HCT116 (cell line): ENCODE measurements around the gene LUM. TPM values are rescaled to one million over a fixed set of nuclear protein-coding genes. Genes with fewer than 3 reads are reported as not detected.
A peak's percentile ranks its signal among the peaks of the same experiment; 100 is the strongest.

Experiments
- ATAC-seq: fragments of 200-7000 bp; cut with Tn5 transposase; 2 replicates; pipeline ENCODE4 v1.9.1; 2020; ENCODE audit warnings: mild to moderate bottlenecking, moderate library complexity
- BruUV-seq: library from RNA; stranded (reverse); fragments of 400-500 nt; replicated peaks from 2 replicates; lab custom pipeline; 2021; lab: Mats Ljungman, UMichigan
- CTCF ChIA-PET: fragments of 300-600 bp; sonication (Branson Sonifier 250); formaldehyde crosslinking; loops from one replicate; lab custom pipeline; 2021; ENCODE audit warnings: antibody characterized with exemption; lab: Charles Lee
- POLR2A ChIA-PET: fragments of 300-600, 350-600 bp; sonication (Branson Sonifier 250); formaldehyde crosslinking; loops from one replicate; lab custom pipeline; 2021; ENCODE audit warnings: antibody characterized with exemption; lab: Charles Lee
- RAD21 ChIA-PET, 2 experiments: fragments of 300-600 bp; sonication (Branson Sonifier 250); formaldehyde crosslinking; loops; one replicate each; lab custom pipeline; 2023; ENCODE audit warnings: low total read pairs in 2 of 2; ENCODE audit not compliant: uncharacterized antibody in 2 of 2, unreplicated experiment in 2 of 2, low non-redundant PET in 1 of 2; lab: Charles Lee
- DNase-seq: peaks from one replicate; pipeline ENCODE4 v3.0.0-alpha.2; 2010; ENCODE audit warnings: low read depth, low spot score
- H2AFZ ChIP-seq: fragments of 200-600 bp; shearing (Covaris generic), sonication (generic); 2 replicates; pipeline ENCODE4 v1.6.1; 2017; ENCODE audit warnings: low read depth, mixed run types, mixed read lengths, antibody characterized with exemption, low read length; ENCODE audit not compliant: poor library complexity, severe bottlenecking
- H3K27ac ChIP-seq: 2 replicates; pipeline ENCODE4 v1.5.1; 2012; ENCODE audit warnings: low read depth, low read length
- H3K27me3 ChIP-seq: fragments of 200-600 bp; sonication (generic); 2 replicates; pipeline ENCODE4 v1.6.1; 2016; ENCODE audit warnings: mixed run types, low read length, mixed read lengths; ENCODE audit not compliant: insufficient read depth
- H3K36me3 ChIP-seq, 2 experiments: fragments of 200-500 bp in 1 of 2; fragments of 200-600 bp in 1 of 2; sonication (Bioruptor generic) in 1 of 2; sonication (generic) in 1 of 2; 2 replicates each; pipeline versions ENCODE4 v1.5.1 to v1.6.1; 2014 to 2016; ENCODE audit warnings: low read length in 2 of 2, inconsistent platforms in 1 of 2, mixed read lengths in 1 of 2, mixed run types in 1 of 2; ENCODE audit not compliant: insufficient read depth in 2 of 2, control insufficient read depth in 1 of 2
- H3K4me1 ChIP-seq, 2 experiments: fragments of 200-600 bp in 1 of 2; sonication (generic) in 1 of 2; 2 replicates each; pipeline versions ENCODE4 v1.5.1 to v1.6.1; 2012 to 2017; ENCODE audit warnings: low read length in 2 of 2, inconsistent platforms in 1 of 2, mild to moderate bottlenecking in 1 of 2, mixed read lengths in 1 of 2, mixed run types in 1 of 2, moderate library complexity in 1 of 2; ENCODE audit not compliant: insufficient read depth in 2 of 2, control insufficient read depth in 1 of 2
- H3K4me2 ChIP-seq: fragments of 200-600 bp; sonication (generic); 2 replicates; pipeline ENCODE4 v1.6.1; 2017; ENCODE audit warnings: mixed run types, low read length, mixed read lengths
- H3K4me3 ChIP-seq, 2 experiments: fragments of 200-600 bp in 1 of 2; sonication (generic) in 1 of 2; replicated peaks in 1 of 2; 2 replicates each; pipeline ENCODE4 v1.5.1; 2011 to 2016; ENCODE audit warnings: low read length in 2 of 2, control low read depth in 1 of 2, low read depth in 1 of 2, mild to moderate bottlenecking in 1 of 2, mixed read lengths in 1 of 2, mixed run types in 1 of 2
- H3K79me2 ChIP-seq: fragments of 200-600 bp; sonication (generic); 2 replicates; pipeline ENCODE4 v1.6.1; 2017; ENCODE audit warnings: mild to moderate bottlenecking, mixed run types, low read length, moderate library complexity, mixed read lengths; ENCODE audit not compliant: insufficient read depth
- H3K9ac ChIP-seq: fragments of 200-600 bp; sonication (generic); 2 replicates; pipeline ENCODE4 v1.6.1; 2016; ENCODE audit warnings: low read length, mixed read lengths
- H3K9me2 ChIP-seq: fragments of 200-600 bp; sonication (generic), shearing (Covaris generic); 2 replicates; pipeline ENCODE4 v1.6.1; 2017; ENCODE audit warnings: mixed run types, mild to moderate bottlenecking, moderate library complexity; ENCODE audit not compliant: insufficient read depth
- H3K9me3 ChIP-seq, 2 experiments: fragments of 200-500 bp in 1 of 2; fragments of 200-600 bp in 1 of 2; sonication (Bioruptor generic) in 1 of 2; sonication (generic) in 1 of 2; 2 replicates each; pipeline ENCODE4 v1.6.1; 2014 to 2017; ENCODE audit warnings: low read length in 2 of 2, mixed read lengths in 2 of 2, inconsistent platforms in 1 of 2, low read depth in 1 of 2, mild to moderate bottlenecking in 1 of 2, mixed run types in 1 of 2, moderate library complexity in 1 of 2; ENCODE audit not compliant: control insufficient read depth in 1 of 2, insufficient read depth in 1 of 2
- H4K20me1 ChIP-seq: fragments of 200-600 bp; sonication (generic), shearing (Covaris generic); 2 replicates; pipeline ENCODE4 v1.6.1; 2017; ENCODE audit warnings: mixed run types, mild to moderate bottlenecking, moderate library complexity; ENCODE audit not compliant: insufficient read depth
- ATF3 ChIP-seq: IDR thresholded peaks from 2 replicates; pipeline ENCODE4 v1.6.1; 2012
- CBX3 ChIP-seq: IDR thresholded peaks from 2 replicates; pipeline ENCODE4 v1.6.1; 2012; ENCODE audit warnings: low read depth
- CEBPB ChIP-seq: IDR thresholded peaks from 2 replicates; pipeline ENCODE4 v1.6.1; 2012; ENCODE audit warnings: low read depth
- CTCF ChIP-seq, 3 experiments: fragments of 200-600 bp in 1 of 3; sonication (generic) in 1 of 3; IDR thresholded peaks in 2 of 3; conservative IDR thresholded peaks in 1 of 3; 2 replicates each; pipeline ENCODE4 v1.5.1; 2012 to 2017; ENCODE audit warnings: low read depth in 2 of 3, low read length in 2 of 3, antibody characterized with exemption in 1 of 3, borderline replicate concordance in 1 of 3, control low read depth in 1 of 3, mild to moderate bottlenecking in 1 of 3, mixed read lengths in 1 of 3, mixed run types in 1 of 3, moderate library complexity in 1 of 3; ENCODE audit not compliant: insufficient read depth in 1 of 3
- EGR1 ChIP-seq: IDR thresholded peaks from 2 replicates; pipeline ENCODE4 v1.6.1; 2012; ENCODE audit warnings: low read depth
- ELF1 ChIP-seq: IDR thresholded peaks from 2 replicates; pipeline ENCODE4 v1.6.1; 2012; ENCODE audit warnings: low read depth, borderline replicate concordance
- EZH2 ChIP-seq: fragments of 200-600 bp; sonication (generic); IDR thresholded peaks from 2 replicates; pipeline ENCODE4 v1.6.1; 2017; ENCODE audit warnings: antibody characterized with exemption, mixed run types
- EZH2phosphoT487 ChIP-seq: fragments of 200-600 bp; IDR thresholded peaks from 2 replicates; pipeline ENCODE4 v1.6.1; 2018; ENCODE audit warnings: antibody characterized with exemption, borderline replicate concordance
- FOSL1 ChIP-seq: IDR thresholded peaks from 2 replicates; pipeline ENCODE4 v1.6.1; 2012; ENCODE audit warnings: low read depth
- JUND ChIP-seq: IDR thresholded peaks from 2 replicates; pipeline ENCODE4 v1.6.1; 2012
- POLR2A ChIP-seq: IDR thresholded peaks from 2 replicates; pipeline ENCODE4 v1.7.0; 2011; ENCODE audit warnings: borderline replicate concordance; ENCODE audit not compliant: insufficient read depth, insufficient read length; ENCODE audit errors: extremely low read depth
- POLR2AphosphoS5 ChIP-seq: IDR thresholded peaks from 2 replicates; pipeline ENCODE4 v1.6.1; 2011; ENCODE audit warnings: mild to moderate bottlenecking, low read depth, low read length, moderate library complexity
- RAD21 ChIP-seq: IDR thresholded peaks from 2 replicates; pipeline ENCODE4 v1.6.1; 2012; ENCODE audit warnings: low read depth, mild to moderate bottlenecking
- SP1 ChIP-seq: IDR thresholded peaks from 2 replicates; pipeline ENCODE4 v1.6.1; 2012; ENCODE audit warnings: low read depth
- SRF ChIP-seq: IDR thresholded peaks from 2 replicates; pipeline ENCODE4 v1.6.1; 2012; ENCODE audit warnings: low read depth
- TCF7L2 ChIP-seq: IDR thresholded peaks from 2 replicates; pipeline ENCODE4 v1.7.0; 2011; ENCODE audit warnings: borderline replicate concordance, inconsistent platforms; ENCODE audit not compliant: insufficient read depth, insufficient read length; ENCODE audit errors: extremely low read depth
- YY1 ChIP-seq: IDR thresholded peaks from 2 replicates; pipeline ENCODE4 v1.6.1; 2011; ENCODE audit warnings: low read length, low read depth, moderate library complexity, mild to moderate bottlenecking; ENCODE audit not compliant: insufficient replicate concordance; ENCODE audit errors: extremely low read depth
- ZFX ChIP-seq: fragments of 450-650 bp; IDR thresholded peaks from 2 replicates; pipeline ENCODE4 v1.6.1; 2017
- intact Hi-C: fragments of 100-400 bp; cut with micrococcal nuclease; formaldehyde crosslinking; loops from 2 replicates; pipeline ENCODE4 v1.10.0; 2022
- total RNA-seq: library from RNA; stranded (reverse); gene quantifications from one replicate; pipeline ENCODE4 v1.2.1, GENCODE V29; 2021; ENCODE audit not compliant: unreplicated experiment

The LUM gene
- total RNA-seq, 1 experiment from 2014 or later, result 0.69 TPM

GRCh38 chr12:91123236-91123916 lies 12.1 kb upstream of the LUM start:
- ATAC-seq (no peak), DNase-seq (no peak)
- no peak overlapping the region for H3K4me2 ChIP-seq
- H2AFZ ChIP-seq, result peak overlapping the region; percentile 19
- no peaks in the 10 kb centered on the region for H3K9me2 ChIP-seq
- ChIA-PET CTCF (no interaction called here), POLR2A (no interaction called here), RAD21 (no interaction called here)
- peaks cover 0 to 11% of the 10 kb centered on the region in 2 experiments; a peak in 2 of 4 replicates for H3K4me1 ChIP-seq
- BruUV-seq, result no TSS peak
- no peaks in the 10 kb centered on the region for H4K20me1 ChIP-seq
- no peak overlapping the region for H3K4me3 ChIP-seq
- H3K9ac ChIP-seq, result no peak overlapping the region
- no peak for TF ChIP-seq EGR1
- TF ChIP-seq ELF1, result no peak
- no peak for TF ChIP-seq EZH2phosphoT487
- no peak for TF ChIP-seq POLR2AphosphoS5
- no peak for TF ChIP-seq JUND
- TF ChIP-seq YY1, result no peak
- no peak for TF ChIP-seq CBX3
- no peak for TF ChIP-seq TCF7L2
- TF ChIP-seq RAD21, result no peak
- no peak for TF ChIP-seq EZH2
- no peak for TF ChIP-seq ATF3
- no peak for TF ChIP-seq SP1
- no peak for TF ChIP-seq CTCF (IDR thresholded peaks at IDR 0.05 in 2 of 3, conservative IDR thresholded peaks at IDR 0.05 in 1 of 3; ENCODE audit: borderline replicate concordance in 1 of 3, insufficient read depth in 1 of 3, low read depth in 2 of 3, low read length in 2 of 3)
- no peak for TF ChIP-seq ZFX
- no peak for TF ChIP-seq FOSL1
- no peak for TF ChIP-seq POLR2A
- no peak for TF ChIP-seq CEBPB
- no peak for TF ChIP-seq SRF
- intact Hi-C loops, result no loop called here
- H3K36me3 ChIP-seq, result no peaks in the 10 kb centered on the region
- H3K79me2 ChIP-seq, result no peaks in the 10 kb centered on the region
- no peaks in the 10 kb centered on the region for H3K9me3 ChIP-seq
- H3K27ac ChIP-seq, result no peak overlapping the region
- no peaks in the 10 kb centered on the region for H3K27me3 ChIP-seq
